Stimulated activated CD4-positive, alpha-beta T cell treated with anti-CD3 and anti-CD28 coated beads, Interleukin-2, amount 100 ng/mL, for 4 hours (primary cell): ENCODE results near the gene ARFGEF2.
"Not testable (repeated sequence)": the region's sequence is repeated elsewhere in the genome, so short reads cannot be mapped to it uniquely, and the experiment has no call there.

Experiments used
- DNase-seq: peaks from one replicate; pipeline ENCODE4 v3.0.0-alpha.2; 2020; ENCODE audit warnings: low read depth

Gene ARFGEF2

GRCh38 chr20:48999890-49000870 lies 78.7 kb downstream of the ARFGEF2 start:
- no peak for DNase-seq

GRCh38 chr20:49001741-49002140 lies 80.2 kb downstream of the ARFGEF2 start:
- no peak for DNase-seq

GRCh38 chr20:49006446-49006980 lies 85.0 kb downstream of the ARFGEF2 start:
- no peak for DNase-seq

GRCh38 chr20:49009899-49010631 lies 88.6 kb downstream of the ARFGEF2 start:
- DNase-seq, result no peak

GRCh38 chr20:49024220-49024619 lies 102.7 kb downstream of the ARFGEF2 start:
- no peak for DNase-seq

GRCh38 chr20:49028177-49028576 lies 106.7 kb downstream of the ARFGEF2 start:
- not testable (repeated sequence) for DNase-seq

GRCh38 chr20:49028684-49029083 lies 107.2 kb downstream of the ARFGEF2 start:
- DNase-seq, result no peak

GRCh38 chr20:49029203-49029602 lies 107.7 kb downstream of the ARFGEF2 start:
- DNase-seq, result no peak

- no peak for DNase-seq
Observed at GRCh38 chr20:49030954-49031619, 109.6 kb downstream of the ARFGEF2 start.

GRCh38 chr20:49032455-49032854 lies 110.9 kb downstream of the ARFGEF2 start:
- no peak for DNase-seq

- DNase-seq, result no peak
Observed at GRCh38 chr20:49034070-49034732, 112.7 kb downstream of the ARFGEF2 start.

GRCh38 chr20:49037962-49038387 lies 116.5 kb downstream of the ARFGEF2 start:
- DNase-seq, result no peak

- no peak for DNase-seq
Observed at GRCh38 chr20:49039854-49040253, 118.3 kb downstream of the ARFGEF2 start.

GRCh38 chr20:49043000-49043399 lies 121.5 kb downstream of the ARFGEF2 start:
- DNase-seq, result no peak

GRCh38 chr20:49045440-49046086 lies 124.1 kb downstream of the ARFGEF2 start:
- no peak for DNase-seq

- peak; percentile 90 for DNase-seq
Observed at GRCh38 chr20:49046087-49046900, 124.8 kb downstream of the ARFGEF2 start, which contains the start of gene CSE1L. TSS of gene CSE1L (plus strand) at chr20:49046312. CDS start at chr20:49058464, 12,152 bp downstream.

- DNase-seq, result no peak
Observed at GRCh38 chr20:49052334-49052733, 130.8 kb downstream of the ARFGEF2 start.

GRCh38 chr20:49054056-49054643 lies 132.6 kb downstream of the ARFGEF2 start:
- no peak for DNase-seq

GRCh38 chr20:49063279-49063678 lies 141.8 kb downstream of the ARFGEF2 start:
- DNase-seq, result no peak

GRCh38 chr20:49074521-49074920 lies 153.0 kb downstream of the ARFGEF2 start:
- DNase-seq, result no peak
